NCI-H1092 treated with DMSO at 0.1 percent for 48 hours (cell line): Measurements from ENCODE around the gene PDLIM7.

Source experiments
- DNase-seq: peaks from one replicate; lab custom pipeline; 2025; lab: John Stamatoyannopoulos, UW

PDLIM7 gene

DNA sequence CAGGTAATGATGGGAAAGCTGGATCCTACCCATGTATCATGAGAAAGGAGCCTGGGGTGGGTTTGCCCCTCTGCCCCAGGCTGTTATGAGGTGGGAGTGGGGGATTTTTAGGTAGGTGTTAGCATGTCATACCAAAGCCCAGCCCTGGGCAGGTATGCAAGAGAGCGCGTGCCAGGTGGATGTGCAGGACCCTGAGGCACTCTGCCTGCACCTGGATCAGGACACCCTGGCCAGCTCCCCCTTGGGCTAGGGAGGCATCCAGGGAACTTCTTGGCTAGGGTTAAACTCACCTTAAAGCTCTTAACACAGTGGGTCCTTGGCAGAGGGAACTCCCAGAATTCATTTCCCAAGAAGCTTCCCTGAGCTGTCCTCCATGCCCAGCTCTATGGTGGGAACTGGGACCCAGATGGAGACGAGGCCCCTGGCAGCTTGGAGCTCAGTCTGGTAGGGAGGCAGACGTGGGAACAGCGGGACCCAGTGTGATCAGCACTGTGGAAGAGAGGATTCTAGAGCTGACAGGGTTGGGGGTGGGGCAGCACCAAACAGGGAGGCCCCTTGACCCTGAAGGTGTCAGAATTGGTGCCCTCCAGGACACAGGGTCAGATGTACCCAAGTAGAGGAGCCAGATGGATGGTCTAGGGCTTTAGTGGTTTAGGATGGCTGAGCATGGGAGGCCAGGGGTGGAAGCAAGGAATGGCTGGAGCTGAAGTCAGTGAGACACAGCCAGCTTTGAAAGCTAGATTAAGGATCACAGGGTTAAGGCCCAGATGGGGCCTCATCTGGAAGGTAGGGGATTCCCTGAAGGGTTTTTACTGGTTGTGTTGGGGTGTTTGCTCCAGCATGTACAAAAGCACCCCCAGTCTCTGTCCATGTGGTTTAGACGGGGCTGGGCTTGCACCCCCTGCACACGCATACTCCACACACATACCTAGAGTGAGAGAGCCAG lies 53.0 kb downstream of the PDLIM7 start:
- no peak for DNase-seq

GRCh38 chr5:177443144-177443983 lies 54.0 kb downstream of the PDLIM7 start:
- no peak for DNase-seq

GRCh38 chr5:177442066-177442826 lies 55.2 kb downstream of the PDLIM7 start:
- DNase-seq, result no peak

DNA sequence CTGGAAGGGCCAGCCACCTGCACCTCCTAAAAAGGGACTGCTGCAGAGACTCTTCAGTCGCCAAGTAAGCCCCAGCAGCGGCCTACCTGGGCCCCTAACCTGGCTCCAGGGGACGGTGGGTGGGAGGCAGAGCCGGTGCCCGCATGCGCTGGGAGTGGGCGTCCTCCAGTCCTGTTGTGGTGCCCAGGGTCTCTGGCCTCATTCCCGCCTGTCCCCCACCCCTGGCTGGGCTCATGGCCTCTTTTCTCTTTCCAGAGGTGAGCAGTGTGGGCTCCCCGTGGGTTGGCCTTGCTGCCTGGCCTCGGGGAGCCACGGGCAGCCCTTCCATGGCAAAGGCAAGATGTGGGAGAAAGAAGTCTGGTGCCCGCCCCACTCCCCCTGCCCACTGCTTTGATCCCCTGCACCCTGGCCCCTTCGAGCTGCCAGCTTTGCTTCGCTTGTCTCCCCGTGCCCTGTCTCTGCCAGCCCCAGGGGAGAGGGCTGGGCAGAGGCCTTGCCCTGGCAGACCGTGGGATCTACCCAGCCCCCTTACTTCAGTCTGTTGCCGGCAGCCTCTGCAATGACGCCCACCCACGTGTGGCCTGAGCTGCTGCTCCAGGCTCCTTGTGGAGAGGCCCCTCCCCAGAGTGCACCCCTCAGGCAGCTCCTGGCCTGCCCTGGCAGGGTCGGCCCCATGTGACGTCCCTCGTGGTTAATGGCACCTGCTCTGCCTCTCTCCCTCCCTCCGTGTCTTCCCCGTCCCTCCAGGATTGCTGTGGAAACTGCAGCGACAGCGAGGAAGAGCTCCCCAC lies 56.2 kb downstream of the PDLIM7 start:
- no peak for DNase-seq

- no peak for DNase-seq
These were observed 57.0 kb downstream of the PDLIM7 start for GRCh38 chr5:177440211-177440989.

DNA sequence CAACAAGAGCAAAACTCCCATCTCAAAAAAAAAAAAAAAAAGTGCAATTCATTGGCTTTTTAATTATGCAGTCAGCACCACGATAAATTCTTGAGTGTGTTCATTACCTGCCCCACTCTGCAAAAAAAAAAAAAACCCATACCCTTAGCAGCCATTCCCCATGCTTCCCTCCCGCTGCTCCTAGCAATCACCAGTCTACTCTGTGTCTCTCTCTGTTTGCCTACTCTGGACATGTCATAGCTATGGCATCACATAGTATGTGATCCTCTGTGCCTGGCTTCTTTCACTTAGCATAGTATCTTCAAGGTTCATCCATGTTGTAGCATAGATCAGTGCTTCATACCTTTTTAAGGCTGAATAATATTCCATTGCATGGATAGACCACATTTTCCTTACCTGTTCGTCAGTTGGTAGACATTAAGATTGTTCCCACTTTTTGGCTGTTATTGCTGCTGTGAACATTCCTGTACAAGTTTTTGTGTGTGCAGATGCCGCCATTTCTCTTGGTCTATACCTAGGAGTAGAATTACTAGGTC lies 57.8 kb downstream of the PDLIM7 start:
- DNase-seq, result no peak

DNA sequence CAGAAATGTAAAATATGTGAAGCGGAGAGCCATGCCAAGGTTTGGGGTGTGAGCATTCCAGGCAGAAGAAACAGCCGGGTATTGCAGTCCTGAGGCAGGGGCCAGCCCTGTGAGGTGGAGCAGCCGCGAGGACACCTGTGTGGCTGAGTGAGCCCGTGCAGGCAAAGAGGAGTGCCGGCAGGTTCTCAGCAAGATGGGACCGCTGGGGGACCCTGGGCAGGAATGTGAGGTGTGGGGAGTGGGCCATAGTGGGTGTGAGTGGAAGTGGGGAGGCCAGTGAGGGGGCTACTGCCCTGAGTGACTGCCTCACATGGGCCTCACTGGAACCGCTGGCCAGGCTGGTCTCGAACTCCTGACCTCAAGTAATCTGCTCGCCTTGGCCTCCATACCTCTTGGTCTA lies 58.9 kb downstream of the PDLIM7 start:
- DNase-seq, result no peak

DNA sequence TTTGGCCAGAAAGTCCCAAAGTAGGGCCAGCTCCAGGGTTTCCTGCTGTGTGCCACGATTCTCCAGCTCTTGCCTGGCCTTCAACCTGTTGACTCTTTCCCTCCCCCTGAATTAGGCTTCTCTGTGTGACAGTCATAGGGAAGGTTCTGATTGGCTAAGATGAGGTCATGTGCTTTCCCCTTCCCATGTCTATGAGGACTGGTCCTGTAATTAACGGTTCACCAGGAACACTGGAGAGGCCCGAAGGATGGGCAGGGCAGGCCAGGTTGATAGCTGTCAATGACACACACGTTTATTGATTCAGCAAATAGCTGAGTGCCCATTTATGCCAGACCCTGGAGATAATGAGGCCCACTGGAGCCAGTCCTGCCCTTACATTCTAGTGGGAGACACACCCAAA lies 59.8 kb downstream of the PDLIM7 start:
- DNase-seq, result no peak

DNA sequence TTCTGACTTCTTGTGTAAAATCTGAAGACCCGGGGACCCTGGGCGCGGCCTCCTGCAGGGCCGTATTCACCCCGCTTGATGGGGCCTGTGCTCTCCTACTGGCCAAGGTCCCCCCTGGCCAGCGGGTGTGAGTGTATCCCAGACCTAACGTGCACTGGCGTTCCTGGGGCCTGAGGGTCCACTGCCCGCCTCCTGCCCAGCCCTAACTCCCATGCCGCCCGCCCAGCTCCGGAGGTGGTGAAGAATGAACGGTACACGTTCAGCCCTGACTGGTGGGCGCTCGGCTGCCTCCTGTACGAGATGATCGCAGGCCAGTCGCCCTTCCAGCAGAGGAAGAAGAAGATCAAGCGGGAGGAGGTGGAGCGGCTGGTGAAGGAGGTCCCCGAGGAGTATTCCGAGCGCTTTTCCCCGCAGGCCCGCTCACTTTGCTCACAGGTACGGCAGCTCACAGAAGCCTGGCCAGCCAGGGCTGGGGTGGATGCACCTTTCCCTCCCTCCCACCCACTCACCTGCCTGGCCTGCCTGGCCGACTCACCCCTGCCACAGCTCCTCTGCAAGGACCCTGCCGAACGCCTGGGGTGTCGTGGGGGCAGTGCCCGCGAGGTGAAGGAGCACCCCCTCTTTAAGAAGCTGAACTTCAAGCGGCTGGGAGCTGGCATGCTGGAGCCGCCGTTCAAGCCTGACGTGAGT lies 61.4 kb downstream of the PDLIM7 start:
- no peak for DNase-seq

GRCh38 chr5:177434942-177435738 lies 62.3 kb downstream of the PDLIM7 start:
- DNase-seq, result no peak

- no peak for DNase-seq
These were observed 63.0 kb downstream of the PDLIM7 start for GRCh38 chr5:177434437-177434836.

- no peak for DNase-seq
These were observed 63.7 kb downstream of the PDLIM7 start for GRCh38 chr5:177433658-177434217.
